ENCODE results near the gene MYO3B. TPM values are rescaled to one million over a fixed set of nuclear protein-coding genes. Genes with fewer than 3 reads are reported as not detected.

MYO3B gene
- total RNA-seq, 2 donors from 2014 or later: 0.09 to 0.74 TPM

DNA sequence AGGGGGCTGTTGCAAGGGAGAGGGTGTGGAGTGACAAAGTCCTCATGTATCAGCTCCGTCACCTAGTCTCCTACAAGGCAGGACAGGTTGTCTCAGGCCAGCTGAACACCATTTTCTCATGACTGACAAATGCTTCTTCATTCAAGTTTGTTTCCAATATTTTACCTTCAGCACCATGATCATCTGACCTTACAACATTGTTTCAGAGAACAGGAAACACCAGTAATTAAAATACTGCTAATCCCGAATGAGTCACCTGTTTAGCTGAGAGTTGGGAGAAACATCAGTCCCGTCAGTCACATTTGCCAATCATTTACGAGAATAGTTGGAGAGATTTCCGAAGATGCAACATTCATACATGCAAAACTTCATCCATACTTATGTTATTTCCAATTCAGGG lies 511.5 kb downstream of the MYO3B start:
- intact Hi-C loops (cut with DNase I): no loop called here
- DNase-seq (ENCODE audit: low spot score): no peak
- TF ChIP-seq POLR2AphosphoS5 (IDR thresholded peaks at IDR 0.05): no peak
- TF ChIP-seq CTCF (IDR thresholded peaks at IDR 0.05): no peak
- TF ChIP-seq POLR2A (IDR thresholded peaks at IDR 0.05): no peak

GRCh38 chr2:170690640-170691039 lies 512.7 kb downstream of the MYO3B start:
- no peaks in the 10 kb centered on the region for H3K9me3 ChIP-seq
- no peaks in the 10 kb centered on the region for H3K4me1 ChIP-seq (replicated peaks)
- TF ChIP-seq POLR2AphosphoS5 (IDR thresholded peaks at IDR 0.05): no peak
- TF ChIP-seq POLR2A (IDR thresholded peaks at IDR 0.05): no peak
- no peak for TF ChIP-seq CTCF (IDR thresholded peaks at IDR 0.05)
- H3K36me3 ChIP-seq: no peaks in the 10 kb centered on the region
- intact Hi-C loops (cut with DNase I): no loop called here
- 79% methylated on average over 8 of the region's 8 CpGs for WGBS
- H3K27me3 ChIP-seq (replicated peaks; ENCODE audit: insufficient read depth): no peaks in the 10 kb centered on the region
- no peak overlapping the region for H3K27ac ChIP-seq
- H3K4me3 ChIP-seq: no peak overlapping the region
- DNase-seq (ENCODE audit: low spot score): no peak

More for the DNA sequence above, 511.5 kb downstream of the MYO3B start:
- Histone ChIP-seq H3K27ac (no peak overlapping the region), H3K36me3 (no peaks in the 10 kb centered on the region), H3K4me3 (no peak overlapping the region), H3K27me3 (replicated peaks; ENCODE audit: insufficient read depth) (no peaks in the 10 kb centered on the region), H3K9me3 (no peaks in the 10 kb centered on the region), H3K4me1 (replicated peaks) (no peaks in the 10 kb centered on the region)
- 92% methylated on average over 5 of the region's 5 CpGs for WGBS

GRCh38 chr2:170694316-170694715 lies 516.4 kb downstream of the MYO3B start:
- H3K36me3 ChIP-seq: no peaks in the 10 kb centered on the region
- no peaks in the 10 kb centered on the region for H3K9me3 ChIP-seq
- no peaks in the 10 kb centered on the region for H3K27me3 ChIP-seq (replicated peaks; ENCODE audit: insufficient read depth)
- intact Hi-C loops (cut with DNase I): no loop called here
- no peaks in the 10 kb centered on the region for H3K4me1 ChIP-seq (replicated peaks)
- no peak overlapping the region for H3K4me3 ChIP-seq
- 87% methylated on average over 11 of the region's 11 CpGs for WGBS
- H3K27ac ChIP-seq: no peak overlapping the region
- TF ChIP-seq CTCF (IDR thresholded peaks at IDR 0.05) (no peak), POLR2A (IDR thresholded peaks at IDR 0.05) (no peak), POLR2AphosphoS5 (IDR thresholded peaks at IDR 0.05) (no peak)
- DNase-seq (ENCODE audit: low spot score): no peak

GRCh38 chr2:170695521-170696410 lies 517.8 kb downstream of the MYO3B start:
- H3K36me3 ChIP-seq: no peaks in the 10 kb centered on the region
- no peaks in the 10 kb centered on the region for H3K27me3 ChIP-seq (replicated peaks; ENCODE audit: insufficient read depth)
- 64% methylated on average over 6 of the region's 6 CpGs for WGBS
- H3K9me3 ChIP-seq: no peaks in the 10 kb centered on the region
- TF ChIP-seq CTCF (IDR thresholded peaks at IDR 0.05) (no peak), POLR2AphosphoS5 (IDR thresholded peaks at IDR 0.05) (no peak), POLR2A (IDR thresholded peaks at IDR 0.05) (no peak)
- no peaks in the 10 kb centered on the region for H3K4me1 ChIP-seq (replicated peaks)
- DNase-seq (ENCODE audit: low spot score): no peak
- no peak overlapping the region for H3K4me3 ChIP-seq
- no peak overlapping the region for H3K27ac ChIP-seq
- intact Hi-C loops (cut with DNase I): no loop called here

- no peak overlapping the region for H3K4me3 ChIP-seq
- DNase-seq (ENCODE audit: low spot score): no peak
- no peaks in the 10 kb centered on the region for H3K4me1 ChIP-seq (replicated peaks)
- H3K27ac ChIP-seq: no peak overlapping the region
- no peaks in the 10 kb centered on the region for H3K27me3 ChIP-seq (replicated peaks; ENCODE audit: insufficient read depth)
- WGBS: 95% methylated on average over 3 of the region's 3 CpGs
- intact Hi-C loops (cut with DNase I): no loop called here
- TF ChIP-seq POLR2A (IDR thresholded peaks at IDR 0.05): no peak
- TF ChIP-seq POLR2AphosphoS5 (IDR thresholded peaks at IDR 0.05): no peak
- no peak for TF ChIP-seq CTCF (IDR thresholded peaks at IDR 0.05)
- H3K9me3 ChIP-seq: no peaks in the 10 kb centered on the region
- H3K36me3 ChIP-seq: no peaks in the 10 kb centered on the region
Measured at GRCh38 chr2:170696948-170697347, 519.0 kb downstream of the MYO3B start.

Data from prostate gland (tissue), 2 donors.